IMR-90 (cell line): ENCODE data around the gene COL15A1. TPM values are rescaled to one million over a fixed set of nuclear protein-coding genes. Genes with fewer than 3 reads are reported as not detected.
A peak's percentile ranks its signal among the peaks of the same experiment; 100 is the strongest.

Experiments
- ATAC-seq: fragments of 200-7000 bp; cut with Tn5 transposase; 2 replicates; pipeline ENCODE4 v1.9.1; 2020; ENCODE audit warnings: low read depth, mild to moderate bottlenecking, moderate library complexity
- BruUV-seq: library from RNA; stranded (reverse); fragments of 400-500 nt; replicated peaks from 2 replicates; lab custom pipeline; 2021; lab: Mats Ljungman, UMichigan
- CTCF ChIA-PET: fragments of 300-600 bp; formaldehyde crosslinking; extraction: SDS; loops from one replicate; lab custom pipeline; 2021; ENCODE audit warnings: antibody characterized with exemption; lab: Yijun Ruan, JAX
- POLR2A ChIA-PET: fragments of 300-600 bp; sonication (Branson Sonifier 250); formaldehyde crosslinking; loops from one replicate; lab custom pipeline; 2022; ENCODE audit warnings: antibody characterized with exemption; ENCODE audit not compliant: unreplicated experiment; lab: Charles Lee
- DNase-seq: peaks from one replicate; pipeline ENCODE4 v3.0.0; 2013
- H2AFZ ChIP-seq: replicated peaks from 2 replicates; pipeline ENCODE3; 2013; ENCODE audit warnings: low read length, mild to moderate bottlenecking; ENCODE audit not compliant: poor library complexity
- H2AK5ac ChIP-seq: 2 replicates; pipeline ENCODE4 v1.6.1; 2013; ENCODE audit warnings: low read depth, low read length, inconsistent platforms
- H2AK9ac ChIP-seq: replicated peaks from 2 replicates; pipeline ENCODE3; 2013; ENCODE audit warnings: mild to moderate bottlenecking, low read depth, low read length, moderate library complexity; ENCODE audit not compliant: poor library complexity
- H2BK120ac ChIP-seq: 2 replicates; pipeline ENCODE4 v1.6.1; 2013; ENCODE audit warnings: low read depth, low read length, inconsistent platforms
- H2BK15ac ChIP-seq: 3 replicates; pipeline ENCODE4 v1.6.1; 2013; ENCODE audit warnings: low read depth, low read length, inconsistent platforms
- H2BK20ac ChIP-seq: 2 replicates; pipeline ENCODE4 v1.6.1; 2013; ENCODE audit warnings: low read depth, mild to moderate bottlenecking, inconsistent platforms, low read length, moderate library complexity
- H2BK5ac ChIP-seq: 2 replicates; pipeline ENCODE4 v1.6.1; 2013; ENCODE audit warnings: mild to moderate bottlenecking, low read depth, low read length, inconsistent platforms; ENCODE audit not compliant: poor library complexity, severe bottlenecking
- H3K14ac ChIP-seq: replicated peaks from 2 replicates; pipeline ENCODE4 v1.6.1; 2013; ENCODE audit warnings: low read depth, low read length, inconsistent platforms
- H3K18ac ChIP-seq: 2 replicates; pipeline ENCODE4 v1.6.1; 2013; ENCODE audit warnings: low read depth, low read length, control low read depth
- H3K23ac ChIP-seq: 2 replicates; pipeline ENCODE4 v1.6.1; 2013; ENCODE audit warnings: low read depth, low read length, inconsistent platforms
- H3K27ac ChIP-seq: 2 replicates; pipeline ENCODE4 v1.5.1; 2013; ENCODE audit warnings: mild to moderate bottlenecking, control low read depth, low read length; ENCODE audit not compliant: insufficient read depth
- H3K27me3 ChIP-seq: 2 replicates; pipeline ENCODE4 v1.6.1; 2013; ENCODE audit warnings: low read length; ENCODE audit not compliant: control insufficient read depth, insufficient read depth
- H3K36me3 ChIP-seq: 2 replicates; pipeline ENCODE4 v1.6.1; 2013; ENCODE audit warnings: low read length, mixed read lengths; ENCODE audit not compliant: control insufficient read depth, insufficient read depth
- H3K4ac ChIP-seq: 2 replicates; pipeline ENCODE4 v1.6.1; 2013; ENCODE audit warnings: low read depth, low read length, inconsistent platforms
- H3K4me1 ChIP-seq: 2 replicates; pipeline ENCODE4 v1.6.1; 2013; ENCODE audit warnings: low read length, mixed read lengths; ENCODE audit not compliant: control insufficient read depth, insufficient read depth
- H3K4me2 ChIP-seq: 2 replicates; pipeline ENCODE4 v1.6.1; 2013; ENCODE audit warnings: low read depth, mild to moderate bottlenecking, control low read depth, low read length, moderate library complexity
- H3K4me3 ChIP-seq: 2 replicates; pipeline ENCODE4 v1.5.1; 2013; ENCODE audit warnings: low read depth, mild to moderate bottlenecking, control low read depth, low read length, moderate library complexity; ENCODE audit not compliant: insufficient read depth
- H3K56ac ChIP-seq: 2 replicates; pipeline ENCODE4 v1.6.1; 2013; ENCODE audit warnings: low read length, inconsistent platforms; ENCODE audit not compliant: insufficient read depth; ENCODE audit errors: extremely low read depth
- H3K79me1 ChIP-seq, 2 experiments: 2 replicates each; pipeline ENCODE4 v1.6.1; 2013; ENCODE audit warnings: low read length in 2 of 2, inconsistent platforms in 1 of 2, low read depth in 1 of 2
- H3K9ac ChIP-seq: 2 replicates; pipeline ENCODE4 v1.6.1; 2013; ENCODE audit warnings: low read depth, low read length, control low read depth
- H3K9me1 ChIP-seq: 2 replicates; pipeline ENCODE4 v1.6.1; 2013; ENCODE audit warnings: low read length, inconsistent platforms; ENCODE audit not compliant: insufficient read depth
- H3K9me3 ChIP-seq: 2 replicates; pipeline ENCODE4 v1.6.1; 2013; ENCODE audit warnings: low read length; ENCODE audit not compliant: control insufficient read depth, insufficient read depth
- H4K20me1 ChIP-seq: 2 replicates; pipeline ENCODE4 v1.6.1; 2013; ENCODE audit warnings: low read length, inconsistent platforms; ENCODE audit not compliant: insufficient read depth
- H4K5ac ChIP-seq: 2 replicates; pipeline ENCODE4 v1.6.1; 2013; ENCODE audit warnings: mild to moderate bottlenecking, low read depth, low read length, control low read depth
- H4K8ac ChIP-seq, 2 experiments: 2 replicates each; pipeline ENCODE4 v1.6.1; 2013; ENCODE audit warnings: low read depth in 2 of 2, low read length in 2 of 2, control low read depth in 1 of 2, inconsistent platforms in 1 of 2
- H4K91ac ChIP-seq: 2 replicates; pipeline ENCODE4 v1.6.1; 2013; ENCODE audit warnings: low read depth, low read length, inconsistent platforms; ENCODE audit not compliant: insufficient read depth
- BHLHE40 ChIP-seq: fragments of 150-350 bp; IDR thresholded peaks from 2 replicates; pipeline ENCODE4 v1.6.1; 2016; ENCODE audit warnings: mild to moderate bottlenecking, low read depth, low read length
- CEBPB ChIP-seq: IDR thresholded peaks from 2 replicates; pipeline ENCODE4 v1.6.1; 2012; ENCODE audit warnings: low read depth, low read length, improper control_type of control experiment
- FOS ChIP-seq: fragments of 150-350 bp; IDR thresholded peaks from 2 replicates; pipeline ENCODE4 v1.6.1; 2016; ENCODE audit warnings: low read depth, low read length
- MAFK ChIP-seq: IDR thresholded peaks from 2 replicates; pipeline ENCODE4 v1.6.1; 2012; ENCODE audit warnings: low read depth, low read length, improper control_type of control experiment
- MAZ ChIP-seq: IDR thresholded peaks from 2 replicates; pipeline ENCODE4 v1.6.1; 2012; ENCODE audit warnings: low read depth, mild to moderate bottlenecking, low read length, improper control_type of control experiment, moderate library complexity, borderline replicate concordance
- MXI1 ChIP-seq: IDR thresholded peaks from 2 replicates; pipeline ENCODE4 v1.6.1; 2012; ENCODE audit warnings: low read depth, mild to moderate bottlenecking, low read length, moderate library complexity, borderline replicate concordance
- NFE2L2 ChIP-seq: fragments of 150-350 bp; IDR thresholded peaks from 2 replicates; pipeline ENCODE4 v1.6.1; 2016; ENCODE audit warnings: low read depth, mild to moderate bottlenecking, low read length
- RAD21 ChIP-seq: IDR thresholded peaks from 2 replicates; pipeline ENCODE4 v1.6.1; 2012; ENCODE audit warnings: low read length, improper control_type of control experiment
- RCOR1 ChIP-seq: IDR thresholded peaks from 2 replicates; pipeline ENCODE4 v1.6.1; 2012; ENCODE audit warnings: mild to moderate bottlenecking, low read length, improper control_type of control experiment; ENCODE audit not compliant: insufficient replicate concordance
- RFX5 ChIP-seq: IDR thresholded peaks from 2 replicates; pipeline ENCODE4 v1.8.0; 2012; ENCODE audit warnings: low read depth, mild to moderate bottlenecking, low read length, moderate library complexity
- SMC3 ChIP-seq: fragments of 150-350 bp; IDR thresholded peaks from 2 replicates; pipeline ENCODE4 v1.6.1; 2016; ENCODE audit warnings: low read depth, mild to moderate bottlenecking, antibody characterized with exemption, low read length, moderate library complexity
- USF2 ChIP-seq: fragments of 150-350 bp; IDR thresholded peaks from 2 replicates; pipeline ENCODE4 v1.6.1; 2017; ENCODE audit warnings: mild to moderate bottlenecking, antibody characterized with exemption, low read length, low read depth
- WGBS, 2 experiments: methylation state at CpG; one replicate each; pipeline versions ENCODE4 v1.1.5 to v1.1.7; 2013; ENCODE audit warnings: missing lambda C conversion rate in 2 of 2; ENCODE audit not compliant: insufficient read length in 1 of 2; ENCODE audit errors: extremely low coverage in 2 of 2; 5-methylcytosine and 5-hydroxymethylcytosine counted together
- dilution Hi-C: fragments of 300-500 bp; cut with HindIII; formaldehyde crosslinking; loops from one replicate; pipeline ENCODE4 v1.14.3; 2018; ENCODE audit warnings: low sequenced_read_pairs; ENCODE audit not compliant: unreplicated experiment
- in situ Hi-C: fragments of 300-500 bp; cut with MboI; formaldehyde crosslinking; loops from 3 replicates; pipeline ENCODE4 v1.14.3; 2019; ENCODE audit warnings: low sequenced_read_pairs, inconsistent platforms, mixed read lengths
- intact Hi-C: fragments of 100-400 bp; cut with micrococcal nuclease; formaldehyde crosslinking; loops from 2 replicates; pipeline ENCODE4 v1.10.0; 2022
- polyA plus RNA-seq, 3 experiments: library from polyadenylated mRNA; depleted of rRNA; stranded (reverse); fragments of >200 nt; gene quantifications; 2 replicates each; pipeline ENCODE4 v1.2.3, GENCODE V29; 2012; ENCODE audit warnings: low replicate concordance in 1 of 3
- total RNA-seq: library from RNA; depleted of rRNA; stranded (reverse); fragments of >200 nt; gene quantifications from 2 replicates; pipeline ENCODE4 v1.2.3, GENCODE V29; 2012
- TF ChIP-seq, protein P1 (sequence below): conservative IDR thresholded peaks from 2 replicates; pipeline ENCODE4 v1.5.1; 2012; ENCODE audit warnings: mild to moderate bottlenecking, low read depth, low read length, improper control_type of control experiment
- TF ChIP-seq, protein P2 (sequence below): fragments of 150-350 bp; IDR thresholded peaks from 2 replicates; pipeline ENCODE4 v1.6.1; 2016; ENCODE audit warnings: low read depth, mild to moderate bottlenecking, low read length, moderate library complexity, borderline replicate concordance

The COL15A1 gene
- total and polyA plus RNA-seq, 2 of the 4 experiments (the other 2 are of a cell fraction), result 2.2 to 3.7 TPM

GRCh38 chr9:99103901-99104458 is 160.3 kb downstream of the COL15A1 start:
- ChIA-PET POLR2A (interaction anchor here (1.4 kb wide), 1 partner anchor 74 kb away, joined by 6 read pairs; no protein-coding TSS in a partner anchor), CTCF (interaction anchor here (0.7 to 2.1 kb wide), 5 partner anchors 9 to 131 kb away, joined by 3 to 5 read pairs (median 4); no protein-coding TSS in a partner anchor)
- Histone ChIP-seq H3K23ac (peak overlapping the region; percentile 68), H3K27me3 (no peaks in the 10 kb centered on the region), H3K9me3 (no peaks in the 10 kb centered on the region), H3K79me1 (peaks cover 6 to 34% of the 10 kb centered on the region in 2 experiments), H2BK15ac (peak overlapping the region; percentile 88; the same call in 2 of the 3 replicates), H2BK5ac (peak overlapping the region; percentile 93), H4K20me1 (peaks cover 30% of the 10 kb centered on the region), H2AK9ac (peak overlapping the region; percentile 87), H2AFZ (peak overlapping the region; percentile 95), H3K14ac (peak overlapping the region; percentile 74), H3K4me3 (peak overlapping the region; percentile 57), H4K91ac (peak overlapping the region; percentile 94), H3K9ac (peak overlapping the region; percentile 91), H3K36me3 (no peaks in the 10 kb centered on the region; the same call in 1 of the 2 replicates), H4K8ac (peak overlapping the region; percentile 86 to 92), H3K9me1 (peaks cover 5% of the 10 kb centered on the region), H4K5ac (peak overlapping the region; percentile 69), H3K56ac (peak overlapping the region; percentile 94), H2AK5ac (peak overlapping the region; percentile 84), H2BK20ac (no peak overlapping the region), H3K4me2 (peak overlapping the region; percentile 92), H3K18ac (peak overlapping the region; percentile 76), H3K4me1 (peaks cover 14% of the 10 kb centered on the region), H2BK120ac (peak overlapping the region; percentile 83), H3K4ac (peak overlapping the region; percentile 94), H3K27ac (peak overlapping the region; percentile 95)
- TSS peak; percentile 92 for BruUV-seq
- dilution Hi-C loops, result no loop called here
- WGBS, 2 experiments, result 0% methylated on average over 2 of the region's 14 CpGs; no CpG with 5 or more reads in 1 of the 2 experiments
- peak; percentile 61 for DNase-seq
- intact Hi-C loops, result loop anchor here (2.0 kb wide), 1 partner anchor 17 kb away; no protein-coding TSS in a partner anchor
- 0 out of 2 replicates have a peak, but pooled peaks have one; percentile 0 for ATAC-seq
- in situ Hi-C loops, result no loop called here
- TF ChIP-seq SMC3, result no peak
- TF ChIP-seq FOS, result no peak
- no peak for TF ChIP-seq MXI1
- TF ChIP-seq USF2, result no peak
- TF ChIP-seq MAZ, result no peak
- TF ChIP-seq CEBPB, result no peak
- no peak for TF ChIP-seq RCOR1
- no peak for TF ChIP-seq NFE2L2
- TF ChIP-seq MAFK, result no peak
- no peak for TF ChIP-seq BHLHE40
- TF ChIP-seq, protein P1, sequence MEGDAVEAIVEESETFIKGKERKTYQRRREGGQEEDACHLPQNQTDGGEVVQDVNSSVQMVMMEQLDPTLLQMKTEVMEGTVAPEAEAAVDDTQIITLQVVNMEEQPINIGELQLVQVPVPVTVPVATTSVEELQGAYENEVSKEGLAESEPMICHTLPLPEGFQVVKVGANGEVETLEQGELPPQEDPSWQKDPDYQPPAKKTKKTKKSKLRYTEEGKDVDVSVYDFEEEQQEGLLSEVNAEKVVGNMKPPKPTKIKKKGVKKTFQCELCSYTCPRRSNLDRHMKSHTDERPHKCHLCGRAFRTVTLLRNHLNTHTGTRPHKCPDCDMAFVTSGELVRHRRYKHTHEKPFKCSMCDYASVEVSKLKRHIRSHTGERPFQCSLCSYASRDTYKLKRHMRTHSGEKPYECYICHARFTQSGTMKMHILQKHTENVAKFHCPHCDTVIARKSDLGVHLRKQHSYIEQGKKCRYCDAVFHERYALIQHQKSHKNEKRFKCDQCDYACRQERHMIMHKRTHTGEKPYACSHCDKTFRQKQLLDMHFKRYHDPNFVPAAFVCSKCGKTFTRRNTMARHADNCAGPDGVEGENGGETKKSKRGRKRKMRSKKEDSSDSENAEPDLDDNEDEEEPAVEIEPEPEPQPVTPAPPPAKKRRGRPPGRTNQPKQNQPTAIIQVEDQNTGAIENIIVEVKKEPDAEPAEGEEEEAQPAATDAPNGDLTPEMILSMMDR, result no peak
- TF ChIP-seq, protein P2, sequence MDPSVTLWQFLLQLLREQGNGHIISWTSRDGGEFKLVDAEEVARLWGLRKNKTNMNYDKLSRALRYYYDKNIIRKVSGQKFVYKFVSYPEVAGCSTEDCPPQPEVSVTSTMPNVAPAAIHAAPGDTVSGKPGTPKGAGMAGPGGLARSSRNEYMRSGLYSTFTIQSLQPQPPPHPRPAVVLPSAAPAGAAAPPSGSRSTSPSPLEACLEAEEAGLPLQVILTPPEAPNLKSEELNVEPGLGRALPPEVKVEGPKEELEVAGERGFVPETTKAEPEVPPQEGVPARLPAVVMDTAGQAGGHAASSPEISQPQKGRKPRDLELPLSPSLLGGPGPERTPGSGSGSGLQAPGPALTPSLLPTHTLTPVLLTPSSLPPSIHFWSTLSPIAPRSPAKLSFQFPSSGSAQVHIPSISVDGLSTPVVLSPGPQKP, result no peak
- no peak for TF ChIP-seq RFX5
- TF ChIP-seq RAD21, result no peak
